Thyroid gland (tissue), 4 donors: ENCODE data around the gene ZFR. TPM values are rescaled to one million over a fixed set of nuclear protein-coding genes. Genes with fewer than 3 reads are reported as not detected.
A peak's percentile ranks its signal among the peaks of the same experiment; 100 is the strongest.

Experiments used
- DNase-seq, 2 donors: peaks; one replicate each; pipeline ENCODE4 v3.0.0-alpha.2; 2019
- H3K27ac ChIP-seq, 3 donors: fragments of 200-600 bp; sonication (generic); 1 replicate in 2 of 3; 2 replicates in 1 of 3; pipeline ENCODE4 v1.5.1; 2016 to 2019; ENCODE audit warnings: mild to moderate bottlenecking in 1 of 3, moderate library complexity in 1 of 3
- H3K27me3 ChIP-seq: fragments of 200-600 bp; sonication (generic); one replicate; pipeline ENCODE4 v1.5.1; 2019
- H3K36me3 ChIP-seq, 2 donors: fragments of 200-600 bp; sonication (generic); one replicate each; pipeline ENCODE4 v1.5.1; 2016 to 2019
- H3K4me1 ChIP-seq, 2 donors: fragments of 200-600 bp; sonication (generic); one replicate each; pipeline ENCODE4 v1.5.1; 2017 to 2019
- H3K4me3 ChIP-seq, 3 donors: fragments of 200-600 bp; sonication (generic); replicated peaks in 1 of 3; 1 replicate in 2 of 3; 2 replicates in 1 of 3; pipeline ENCODE4 v1.5.1; 2016; ENCODE audit warnings: mild to moderate bottlenecking in 1 of 3
- H3K9me3 ChIP-seq: fragments of 200-600 bp; sonication (generic); one replicate; pipeline ENCODE4 v1.5.1; 2017
- CTCF ChIP-seq, 6 experiments: fragments of 200-600 bp in 3 of 6; fragments of 450-650 bp in 3 of 6; sonication (generic) in 3 of 6; IDR thresholded peaks; one replicate each; pipeline ENCODE4 v1.5.1; 2016 to 2019; ENCODE audit warnings: antibody characterized with exemption in 6 of 6, mild to moderate bottlenecking in 2 of 6, inconsistent platforms in 1 of 6, moderate library complexity in 1 of 6
- POLR2A ChIP-seq, 2 donors: fragments of 450-650 bp; IDR thresholded peaks; one replicate each; pipeline ENCODE4 v1.6.1; 2017; ENCODE audit warnings: antibody characterized with exemption in 2 of 2, mild to moderate bottlenecking in 2 of 2, moderate library complexity in 1 of 2
- WGBS, 2 donors: methylation state at CpG; one replicate each; pipeline ENCODE4 v1.1.5; 2017; 5-methylcytosine and 5-hydroxymethylcytosine counted together
- intact Hi-C: fragments of 100-400 bp; cut with DNase I; formaldehyde crosslinking; loops from one replicate; pipeline ENCODE4 v1.15.1; 2023
- total RNA-seq, 4 donors: library from RNA; depleted of rRNA; stranded (reverse); fragments of >200 nt; gene quantifications; one replicate each; pipeline ENCODE4 v1.2.3, GENCODE V29; 2016

The ZFR gene
- total RNA-seq, 4 donors from 2014 or later, result 85.1 to 109 (median 92.2) TPM

GRCh38 chr5:32445831-32446614 lies 1.5 kb upstream of the ZFR start:
- H3K4me3 ChIP-seq, result no peak overlapping the region
- WGBS, 2 donors, result 78 to 86% methylated on average over 23 of the region's 23 CpGs
- no peak overlapping the region for H3K27ac ChIP-seq
- H3K9me3 ChIP-seq, result no peaks in the 10 kb centered on the region
- intact Hi-C loops, result no loop called here
- DNase-seq, result no peak
- no peaks in the 10 kb centered on the region for H3K36me3 ChIP-seq
- H3K27me3 ChIP-seq, result no peaks in the 10 kb centered on the region
- TF ChIP-seq CTCF (IDR thresholded peaks at IDR 0.05) (no peak), POLR2A (IDR thresholded peaks at IDR 0.05) (no peak)
- H3K4me1 ChIP-seq, result peaks cover 14 to 15% of the 10 kb centered on the region in 2 donors

GRCh38 chr5:32445287-32445758 lies 783 bp upstream of the ZFR start:
- intact Hi-C loops, result no loop called here

GRCh38 chr5:32443541-32444430 lies 754 bp downstream of the ZFR start:
- intact Hi-C loops, result no loop called here
- H3K27me3 ChIP-seq, result no peaks in the 10 kb centered on the region
- TF ChIP-seq POLR2A (IDR thresholded peaks at IDR 0.05), result no peak
- no peaks in the 10 kb centered on the region for H3K9me3 ChIP-seq
- H3K4me3 ChIP-seq, result peak overlapping the region; percentile 75 to 82 (median 76)
- 0 to 2% methylated on average over 23 to 32 of the region's 83 CpGs for WGBS, 2 donors
- peak overlapping the region; percentile 94 to 96 (median 96) for H3K27ac ChIP-seq
- peak; percentile 59 to 63 for DNase-seq
- no peaks in the 10 kb centered on the region for H3K36me3 ChIP-seq
- H3K4me1 ChIP-seq, result peaks cover 22% of the 10 kb centered on the region in 2 donors

More at GRCh38 chr5:32445287-32445758, 783 bp upstream of the ZFR start:
- Histone ChIP-seq H3K27me3 (no peaks in the 10 kb centered on the region), H3K36me3 (no peaks in the 10 kb centered on the region), H3K4me1 (peaks cover 14 to 15% of the 10 kb centered on the region in 2 donors), H3K9me3 (no peaks in the 10 kb centered on the region), H3K27ac (no peak overlapping the region), H3K4me3 (no peak overlapping the region)
- no peak for TF ChIP-seq POLR2A (IDR thresholded peaks at IDR 0.05)
- TF ChIP-seq CTCF (IDR thresholded peaks at IDR 0.05), result no peak
- 67 to 70% methylated on average over 10 of the region's 10 CpGs for WGBS, 2 donors
- DNase-seq, result no peak

GRCh38 chr5:32443145-32443540 lies 1.4 kb downstream of the ZFR start:
- DNase-seq, result no peak
- Histone ChIP-seq H3K4me3 (peak overlapping the region; percentile 34 to 82 (median 60)), H3K27ac (peak overlapping the region; percentile 94 to 96 (median 96)), H3K36me3 (no peaks in the 10 kb centered on the region), H3K9me3 (no peaks in the 10 kb centered on the region), H3K27me3 (no peaks in the 10 kb centered on the region), H3K4me1 (peaks cover 23% of the 10 kb centered on the region in 2 donors)
- intact Hi-C loops, result no loop called here
- WGBS, 2 donors, result 27 to 31% methylated on average over 7 of the region's 7 CpGs
- no peak for TF ChIP-seq CTCF (IDR thresholded peaks at IDR 0.05)
- no peak for TF ChIP-seq POLR2A (IDR thresholded peaks at IDR 0.05)

GRCh38 chr5:32439086-32439642 lies 5.4 kb downstream of the ZFR start:
- no peak for TF ChIP-seq CTCF (IDR thresholded peaks at IDR 0.05)
- TF ChIP-seq POLR2A (IDR thresholded peaks at IDR 0.05), result no peak
- Histone ChIP-seq H3K4me3 (no peak overlapping the region), H3K36me3 (no peaks in the 10 kb centered on the region), H3K9me3 (no peaks in the 10 kb centered on the region), H3K4me1 (peaks cover 23 to 31% of the 10 kb centered on the region in 2 donors), H3K27ac (no peak overlapping the region), H3K27me3 (no peaks in the 10 kb centered on the region)
- no peak for DNase-seq
- 76 to 83% methylated on average over 3 of the region's 3 CpGs for WGBS, 2 donors
- intact Hi-C loops, result no loop called here
